Osteocyte (in vitro differentiated cells): ENCODE data around the gene CFLAR. TPM values are rescaled to one million over a fixed set of nuclear protein-coding genes. Genes with fewer than 3 reads are reported as not detected.

Source experiments
- DNase-seq: peaks from one replicate; pipeline ENCODE4 v3.0.0; 2021; ENCODE audit warnings: mixed read lengths; ENCODE audit not compliant: unreplicated experiment; ENCODE audit errors: extremely low spot score
- H3K27ac Mint-ChIP-seq: one replicate; pipeline ENCODE4 v1.8.0; 2021; ENCODE audit warnings: mild to moderate bottlenecking, mixed read lengths; ENCODE audit not compliant: unreplicated experiment
- H3K27me3 Mint-ChIP-seq: one replicate; pipeline ENCODE4 v1.8.0; 2021; ENCODE audit warnings: mixed read lengths; ENCODE audit not compliant: unreplicated experiment
- H3K36me3 Mint-ChIP-seq: one replicate; pipeline ENCODE4 v1.8.0; 2021; ENCODE audit warnings: mixed read lengths; ENCODE audit not compliant: unreplicated experiment
- H3K4me1 Mint-ChIP-seq: one replicate; pipeline ENCODE4 v1.8.0; 2021; ENCODE audit warnings: mixed read lengths; ENCODE audit not compliant: unreplicated experiment
- H3K4me3 Mint-ChIP-seq: one replicate; pipeline ENCODE4 v1.8.0; 2021; ENCODE audit warnings: mild to moderate bottlenecking, moderate library complexity, mixed read lengths; ENCODE audit not compliant: unreplicated experiment
- H3K9me3 Mint-ChIP-seq: one replicate; pipeline ENCODE4 v1.8.0; 2021; ENCODE audit warnings: mixed read lengths; ENCODE audit not compliant: unreplicated experiment
- total RNA-seq: library from RNA; stranded (reverse); gene quantifications from 2 replicates; pipeline ENCODE4 v1.2.1, GENCODE V29; 2021
- TF ChIP-seq, protein P1 (sequence below): fragments of 200-600 bp; sonication (generic); IDR thresholded peaks from 2 replicates; pipeline ENCODE4 v1.5.0; 2021; ENCODE audit warnings: antibody characterized with exemption, mild to moderate bottlenecking, moderate library complexity

Gene CFLAR
- total RNA-seq, 1 donor from 2014 or later = 45.8 TPM

DNA sequence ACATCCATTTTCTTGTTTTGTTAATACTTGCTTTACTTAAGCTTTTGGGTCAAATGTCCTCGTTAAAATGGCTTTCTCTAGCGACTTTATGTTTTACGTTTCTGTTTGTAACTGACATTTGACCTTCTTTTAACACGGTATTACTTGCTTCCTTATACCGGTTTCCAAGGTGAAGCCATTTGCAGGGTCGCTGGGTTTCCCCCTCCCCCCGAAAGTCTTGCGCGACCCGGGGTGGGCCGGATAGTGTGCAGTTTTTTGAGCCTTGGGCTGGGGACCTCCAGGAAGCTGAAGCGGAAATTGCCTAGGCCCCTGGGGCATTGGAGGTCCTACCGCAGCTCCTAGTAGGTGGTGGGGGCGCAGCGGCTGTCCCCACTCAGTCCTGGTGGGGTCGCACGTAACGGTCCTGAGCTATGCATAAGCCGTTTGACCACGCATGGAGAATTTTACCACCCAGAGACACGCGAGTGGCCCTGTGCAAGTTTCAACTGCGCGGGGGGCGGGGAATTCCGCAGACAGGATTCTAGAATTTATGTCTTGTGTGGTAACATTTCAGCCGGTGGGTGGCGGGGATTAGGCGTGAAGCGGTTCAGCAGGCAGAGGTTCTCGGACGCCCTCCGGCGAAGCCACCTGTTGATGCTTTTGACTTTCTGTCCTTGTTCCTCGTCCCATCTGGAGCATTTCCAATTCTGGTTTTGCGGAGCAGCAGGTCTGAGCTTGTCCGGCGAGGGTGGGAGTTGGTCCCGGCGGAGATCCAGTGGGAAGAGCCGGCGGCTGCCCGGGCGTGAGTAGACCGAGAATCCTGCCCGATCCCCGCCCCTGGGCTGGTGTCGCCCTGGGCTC lies 2.4 kb downstream of the CFLAR start:
- DNase-seq = peak; percentile 89
- Mint-ChIP-seq H3K27me3 (no peaks in the 10 kb centered on the region), H3K27ac (peak overlapping the region; percentile 98), H3K4me1 (peaks cover 38% of the 10 kb centered on the region), H3K36me3 (no peaks in the 10 kb centered on the region), H3K4me3 (peak overlapping the region; percentile 89), H3K9me3 (no peaks in the 10 kb centered on the region)
- TF ChIP-seq, protein P1, sequence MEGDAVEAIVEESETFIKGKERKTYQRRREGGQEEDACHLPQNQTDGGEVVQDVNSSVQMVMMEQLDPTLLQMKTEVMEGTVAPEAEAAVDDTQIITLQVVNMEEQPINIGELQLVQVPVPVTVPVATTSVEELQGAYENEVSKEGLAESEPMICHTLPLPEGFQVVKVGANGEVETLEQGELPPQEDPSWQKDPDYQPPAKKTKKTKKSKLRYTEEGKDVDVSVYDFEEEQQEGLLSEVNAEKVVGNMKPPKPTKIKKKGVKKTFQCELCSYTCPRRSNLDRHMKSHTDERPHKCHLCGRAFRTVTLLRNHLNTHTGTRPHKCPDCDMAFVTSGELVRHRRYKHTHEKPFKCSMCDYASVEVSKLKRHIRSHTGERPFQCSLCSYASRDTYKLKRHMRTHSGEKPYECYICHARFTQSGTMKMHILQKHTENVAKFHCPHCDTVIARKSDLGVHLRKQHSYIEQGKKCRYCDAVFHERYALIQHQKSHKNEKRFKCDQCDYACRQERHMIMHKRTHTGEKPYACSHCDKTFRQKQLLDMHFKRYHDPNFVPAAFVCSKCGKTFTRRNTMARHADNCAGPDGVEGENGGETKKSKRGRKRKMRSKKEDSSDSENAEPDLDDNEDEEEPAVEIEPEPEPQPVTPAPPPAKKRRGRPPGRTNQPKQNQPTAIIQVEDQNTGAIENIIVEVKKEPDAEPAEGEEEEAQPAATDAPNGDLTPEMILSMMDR = peak; percentile 53

DNA sequence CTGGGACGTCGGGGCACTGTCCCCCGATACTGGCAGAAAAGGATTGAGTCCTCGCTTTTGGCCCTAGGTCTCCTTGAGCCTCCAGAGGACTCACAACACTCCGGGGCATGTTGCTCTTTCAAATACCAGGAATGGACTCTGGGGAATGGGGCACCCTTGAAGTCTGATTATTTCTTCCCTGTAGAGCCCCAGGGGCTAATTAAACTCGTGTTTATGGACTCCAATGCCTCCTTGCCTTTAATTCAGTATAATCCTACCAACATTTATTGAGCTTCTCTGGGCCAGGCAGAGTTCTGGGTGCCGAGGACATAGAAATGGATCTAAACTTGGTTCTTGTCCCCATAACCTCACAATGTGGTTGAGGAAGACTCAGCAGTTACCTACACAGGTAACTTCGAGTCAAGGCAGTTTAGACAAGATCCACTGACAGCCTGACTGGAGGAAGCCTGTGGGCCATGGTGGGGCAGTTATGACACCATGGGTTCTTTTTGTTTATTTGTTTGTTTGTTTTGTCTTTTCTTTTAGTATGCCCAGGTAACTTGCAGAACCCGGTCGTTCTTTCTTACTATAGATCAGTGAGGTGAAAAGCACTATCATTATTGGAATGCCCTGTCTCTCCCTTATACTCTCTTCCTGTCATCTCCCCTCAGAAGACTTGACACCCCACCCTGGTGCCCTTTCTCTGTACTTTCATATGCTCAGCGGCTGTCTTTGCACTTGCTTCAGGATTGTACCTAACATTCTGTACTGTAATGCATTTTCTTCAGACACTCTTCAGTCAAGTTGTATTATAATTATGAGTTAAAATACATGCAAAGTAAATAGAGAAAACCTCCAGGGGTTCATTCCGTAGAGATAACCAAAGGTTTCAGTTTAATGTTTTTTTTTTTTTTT lies 3.2 kb downstream of the CFLAR start:
- Mint-ChIP-seq H3K4me1 (peaks cover 42% of the 10 kb centered on the region), H3K36me3 (no peaks in the 10 kb centered on the region), H3K27me3 (no peaks in the 10 kb centered on the region), H3K9me3 (no peaks in the 10 kb centered on the region), H3K4me3 (peak overlapping the region; percentile 89), H3K27ac (peak overlapping the region; percentile 98)
- no peak for DNase-seq
- TF ChIP-seq, protein P1 = no peak

DNA sequence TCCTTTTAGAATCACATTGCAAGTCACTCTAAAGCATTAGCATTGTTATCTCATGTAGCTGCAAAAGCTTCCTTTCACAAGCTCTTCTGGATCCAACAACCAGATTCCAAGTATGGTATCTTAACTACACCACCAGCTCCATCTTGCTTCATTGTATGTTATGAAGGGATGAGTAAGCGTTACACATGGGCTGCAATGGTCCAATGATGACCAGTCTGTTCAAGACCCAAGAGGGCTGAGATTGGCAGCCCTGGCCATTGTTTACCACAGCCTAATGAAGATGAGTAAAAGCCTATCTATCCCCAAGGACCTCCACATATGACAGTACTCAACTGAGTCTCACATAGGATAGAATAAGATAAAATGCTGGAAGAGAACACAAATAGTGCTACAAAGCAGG lies 6.3 kb downstream of the CFLAR start:
- H3K36me3 Mint-ChIP-seq = no peaks in the 10 kb centered on the region

DNA sequence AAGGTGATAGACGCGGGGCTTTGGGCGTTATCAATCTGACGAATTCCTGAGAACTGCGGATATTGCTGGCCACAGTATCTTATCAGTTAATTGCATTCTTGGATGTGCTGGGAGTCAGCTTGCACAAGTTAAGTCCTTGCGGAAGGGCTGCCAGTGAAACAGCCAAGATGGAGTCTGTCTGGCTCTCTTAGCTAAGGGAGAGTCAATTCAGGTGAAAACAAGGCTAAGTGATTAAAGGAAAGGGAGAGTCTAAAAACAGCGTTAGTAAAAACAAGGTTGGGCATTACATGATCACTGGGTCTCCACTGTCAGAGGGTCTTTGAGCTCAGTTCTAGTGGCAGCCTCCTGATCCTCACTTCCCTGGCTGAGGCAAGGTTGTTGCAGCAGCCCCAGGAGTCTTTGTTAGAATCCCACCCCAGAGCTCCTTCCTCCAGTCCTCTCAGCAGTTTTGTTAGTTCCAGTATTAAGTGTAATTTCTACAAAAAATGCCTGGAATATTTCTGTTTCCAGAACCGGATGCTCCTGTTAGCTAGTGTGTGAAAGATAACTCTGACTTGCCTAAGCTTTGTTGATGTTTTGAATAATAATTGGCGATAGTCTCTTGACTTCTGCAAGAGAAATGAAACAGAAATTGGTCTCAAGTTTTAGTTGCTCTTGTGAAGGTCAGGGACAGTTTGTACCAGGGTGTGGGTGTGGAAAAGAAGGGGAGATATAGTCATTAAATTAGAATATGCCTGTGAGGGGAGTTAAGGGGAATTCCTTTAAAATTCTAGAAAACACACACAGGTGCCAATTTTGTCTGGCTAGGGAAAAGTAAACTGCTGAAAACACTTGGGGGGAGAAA lies 10.6 kb downstream of the CFLAR start:
- H3K27ac Mint-ChIP-seq = peak overlapping the region; percentile 83
- TF ChIP-seq, protein P1 = no peak
- peak overlapping the region; percentile 60 for H3K4me3 Mint-ChIP-seq
- H3K36me3 Mint-ChIP-seq = peaks cover 3% of the 10 kb centered on the region
- peak; percentile 32 for DNase-seq
- no peaks in the 10 kb centered on the region for H3K9me3 Mint-ChIP-seq
- peaks cover 66% of the 10 kb centered on the region for H3K4me1 Mint-ChIP-seq
- H3K27me3 Mint-ChIP-seq = no peaks in the 10 kb centered on the region

More for the DNA sequence above, 6.3 kb downstream of the CFLAR start:
- TF ChIP-seq, protein P1 = no peak
- DNase-seq = no peak
- H3K4me1 Mint-ChIP-seq = peaks cover 57% of the 10 kb centered on the region
- no peak overlapping the region for H3K4me3 Mint-ChIP-seq
- no peak overlapping the region for H3K27ac Mint-ChIP-seq
- H3K9me3 Mint-ChIP-seq = no peaks in the 10 kb centered on the region
- H3K27me3 Mint-ChIP-seq = no peaks in the 10 kb centered on the region
